GM20000 (cell line): Measurements from ENCODE around the gene SPR.

ENCODE experiments used
- DNase-seq: peaks from one replicate; pipeline ENCODE4 v3.0.0; 2012; ENCODE audit warnings: low spot score
- CTCF ChIP-seq: IDR thresholded peaks from 2 replicates; pipeline ENCODE4 v1.5.1; 2012; ENCODE audit warnings: mild to moderate bottlenecking, control low read depth; ENCODE audit errors: extremely low read depth, missing control alignments

The SPR gene

GRCh38 chr2:72929010-72929409 lies 41.8 kb downstream of the SPR start:
- DNase-seq, result no peak
- no peak for TF ChIP-seq CTCF

DNA sequence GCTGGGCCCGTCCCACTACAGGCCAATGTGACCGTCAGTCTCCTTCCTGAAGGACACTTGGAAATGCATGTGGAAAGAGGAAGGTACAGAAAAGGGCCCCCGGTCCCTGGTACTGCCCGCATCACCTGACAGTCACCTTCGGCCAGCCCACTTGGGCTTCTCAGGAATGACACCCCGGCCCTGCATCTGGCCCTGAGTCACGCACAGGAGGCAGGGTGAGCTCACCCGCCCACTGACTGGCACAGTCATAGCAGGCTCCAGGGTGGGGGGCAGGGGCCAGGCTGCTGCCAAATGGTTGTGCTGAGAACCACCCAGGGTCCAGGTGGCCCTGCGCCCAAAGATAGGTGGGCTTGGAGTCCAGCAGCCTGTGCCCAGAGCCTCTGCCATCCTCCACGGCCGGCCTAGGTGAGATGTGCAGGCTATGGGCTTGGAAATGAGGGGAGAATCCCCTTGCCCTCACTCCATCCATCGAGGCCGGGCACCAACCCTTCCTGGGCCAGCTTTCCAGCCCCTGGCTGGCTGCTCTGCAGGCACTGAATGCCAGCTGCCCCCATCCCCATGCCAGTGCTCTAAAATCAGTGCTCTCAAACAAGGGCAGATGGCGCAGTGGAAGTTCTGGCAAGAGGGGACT lies 44.2 kb downstream of the SPR start:
- TF ChIP-seq CTCF, result no peak
- no peak for DNase-seq

DNA sequence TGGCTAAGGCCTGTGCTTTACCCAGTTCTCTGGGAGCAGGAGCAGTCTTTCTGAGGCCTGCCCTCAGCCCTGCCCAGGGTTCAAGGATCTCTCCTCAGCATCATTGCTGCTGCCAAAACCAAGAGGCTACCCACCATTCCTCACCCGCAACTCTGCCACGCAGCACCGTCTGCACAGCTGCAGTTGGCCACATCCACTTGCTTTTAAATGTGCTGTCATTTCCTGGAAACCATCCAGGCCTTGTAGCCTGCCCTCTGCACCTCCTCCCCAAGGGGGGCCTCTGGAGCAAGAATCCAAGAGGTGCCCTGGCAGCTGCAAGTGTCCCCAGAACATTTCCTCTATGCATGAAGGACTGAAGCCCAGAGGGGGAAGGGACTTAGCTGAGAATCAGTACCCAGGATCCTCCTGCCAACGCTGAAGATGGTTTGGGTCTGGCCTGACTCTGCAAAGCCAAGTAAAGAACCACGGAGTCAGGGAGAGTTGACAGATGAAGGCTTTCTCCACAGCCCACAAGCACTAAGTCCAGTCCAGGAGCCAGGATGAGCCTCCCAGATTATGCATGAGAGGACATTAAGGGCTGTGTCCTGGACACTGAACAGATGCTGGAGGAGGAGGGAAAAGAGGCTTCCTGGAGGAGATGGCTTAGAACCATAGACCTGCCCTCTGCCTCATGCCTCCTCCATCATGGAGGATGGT lies 45.0 kb downstream of the SPR start:
- no peak for DNase-seq
- TF ChIP-seq CTCF, result no peak

GRCh38 chr2:72932805-72933204 lies 45.6 kb downstream of the SPR start:
- TF ChIP-seq CTCF, result no peak
- no peak for DNase-seq

- no peak for TF ChIP-seq CTCF
- DNase-seq, result no peak
These were observed 46.0 kb downstream of the SPR start for GRCh38 chr2:72933207-72933606.

GRCh38 chr2:72933646-72934151 lies 46.5 kb downstream of the SPR start:
- no peak for DNase-seq
- no peak for TF ChIP-seq CTCF
